NCI-H510A (cell line): ENCODE data around the gene YIF1A.
A peak's percentile ranks its signal among the peaks of the same experiment; 100 is the strongest.
"Not testable (repeated sequence)": the region's sequence is repeated elsewhere in the genome, so short reads cannot be mapped to it uniquely, and the experiment has no call there.

ENCODE experiments used
- DNase-seq: peaks from one replicate; lab custom pipeline; 2025; lab: John Stamatoyannopoulos, UW

The YIF1A gene

GRCh38 chr11:66268952-66269905 lies 19.7 kb downstream of the YIF1A start:
- no peak for DNase-seq

- DNase-seq: peak; percentile 94
Observed at GRCh38 chr11:66268244-66268951, 20.5 kb downstream of the YIF1A start, which contains the start of gene RAB1B. Gene RAB1B, plus strand, starts transcription at chr11:66268639. Its CDS starts 41 bp downstream, at chr11:66268680.

GRCh38 chr11:66267379-66268243 lies 21.3 kb downstream of the YIF1A start:
- peak; percentile 62 for DNase-seq

- no peak for DNase-seq
Observed at GRCh38 chr11:66267039-66267378, 21.9 kb downstream of the YIF1A start.

- DNase-seq: no peak
Observed at GRCh38 chr11:66266378-66267038, 22.4 kb downstream of the YIF1A start.

- DNase-seq: no peak
Observed at GRCh38 chr11:66265531-66266377, 23.2 kb downstream of the YIF1A start.

GRCh38 chr11:66264914-66265313 lies 24.0 kb downstream of the YIF1A start:
- no peak for DNase-seq

- DNase-seq: no peak
Observed at GRCh38 chr11:66264383-66264782, 24.6 kb downstream of the YIF1A start.

GRCh38 chr11:66263785-66264184 lies 25.2 kb downstream of the YIF1A start:
- DNase-seq: no peak

GRCh38 chr11:66263231-66263630 lies 25.7 kb downstream of the YIF1A start:
- no peak for DNase-seq

- no peak for DNase-seq
Observed at GRCh38 chr11:66262696-66263095, 26.2 kb downstream of the YIF1A start.

- no peak for DNase-seq
Observed at GRCh38 chr11:66262191-66262590, 26.8 kb downstream of the YIF1A start.

GRCh38 chr11:66261578-66261977 lies 27.4 kb downstream of the YIF1A start:
- DNase-seq: no peak

- DNase-seq: no peak
Observed at GRCh38 chr11:66259956-66260355, 29.0 kb downstream of the YIF1A start.

GRCh38 chr11:66259225-66259624 lies 29.7 kb downstream of the YIF1A start:
- DNase-seq: no peak

GRCh38 chr11:66258473-66258893 lies 30.5 kb downstream of the YIF1A start:
- DNase-seq: no peak

- DNase-seq: not testable (repeated sequence)
Observed at GRCh38 chr11:66253081-66253480, 35.9 kb downstream of the YIF1A start.

GRCh38 chr11:66251809-66252208 lies 37.1 kb downstream of the YIF1A start:
- no peak for DNase-seq

- no peak for DNase-seq
Observed at GRCh38 chr11:66248903-66249302, 40.0 kb downstream of the YIF1A start.

- no peak for DNase-seq
Observed at GRCh38 chr11:66247801-66248200, 41.1 kb downstream of the YIF1A start.

GRCh38 chr11:66247295-66247694 lies 41.6 kb downstream of the YIF1A start:
- DNase-seq: no peak
